SU-DHL-6 (cell line): ENCODE measurements around the gene HOXA10.

Experiments
- H2AFZ ChIP-seq: fragments of 200-600 bp; sonication (generic); 2 replicates; pipeline ENCODE4 v1.6.1; 2014; ENCODE audit warnings: low read depth, mild to moderate bottlenecking, moderate library complexity, mixed read lengths, antibody characterized with exemption, low read length; ENCODE audit not compliant: severe bottlenecking
- H3F3A ChIP-seq: fragments of 200-600 bp; shearing (Covaris generic); 2 replicates; pipeline ENCODE4 v1.6.0; 2016; ENCODE audit warnings: antibody characterized with exemption, mild to moderate bottlenecking; ENCODE audit not compliant: insufficient read depth
- H3K27ac ChIP-seq: fragments of 200-600 bp; sonication (generic); 2 replicates; pipeline ENCODE4 v1.5.1; 2016; ENCODE audit warnings: low read depth, mild to moderate bottlenecking, low read length, moderate library complexity, mixed read lengths
- H3K27me3 ChIP-seq: fragments of 200-600 bp; sonication (generic), shearing (Covaris generic); 2 replicates; pipeline ENCODE4 v1.6.0; 2014; ENCODE audit warnings: mild to moderate bottlenecking, low read length
- H3K36me3 ChIP-seq: fragments of 200-600 bp; sonication (generic); 2 replicates; pipeline ENCODE4 v1.6.1; 2014; ENCODE audit warnings: mild to moderate bottlenecking, low read length, mixed read lengths
- H3K4me2 ChIP-seq: fragments of 300-600, 200-600 bp; shearing (Covaris generic), sonication (generic); 2 replicates; pipeline ENCODE4 v1.6.0; 2014; ENCODE audit warnings: low read length, low read depth, mild to moderate bottlenecking; ENCODE audit not compliant: poor library complexity, severe bottlenecking
- H3K4me3 ChIP-seq: fragments of 200-600 bp; sonication (generic); 2 replicates; pipeline ENCODE4 v1.5.1; 2014; ENCODE audit warnings: antibody characterized with exemption, low read length, mild to moderate bottlenecking, mixed read lengths; ENCODE audit not compliant: insufficient read depth, poor library complexity, severe bottlenecking
- H3K79me2 ChIP-seq: fragments of 200-600 bp; sonication (generic); 2 replicates; pipeline ENCODE4 v1.6.1; 2014; ENCODE audit warnings: mild to moderate bottlenecking, low read length, moderate library complexity; ENCODE audit not compliant: insufficient read depth
- H3K9ac ChIP-seq: fragments of 200-600 bp; sonication (generic); 2 replicates; pipeline ENCODE4 v1.7.0; 2014; ENCODE audit warnings: mild to moderate bottlenecking, low read length
- H3K9me2 ChIP-seq: fragments of 200-600 bp; sonication (generic); replicated peaks from 2 replicates; pipeline ENCODE4 v1.6.1; 2014; ENCODE audit warnings: low read length; ENCODE audit not compliant: insufficient read depth
- H3K9me3 ChIP-seq: fragments of 200-600 bp; sonication (generic); 2 replicates; pipeline ENCODE4 v1.6.1; 2014; ENCODE audit warnings: low read length, mixed read lengths; ENCODE audit not compliant: insufficient read depth
- H4K20me1 ChIP-seq: fragments of 200-600 bp; sonication (generic); 2 replicates; pipeline ENCODE4 v1.6.1; 2014; ENCODE audit warnings: low read depth, mild to moderate bottlenecking, antibody characterized with exemption, low read length, moderate library complexity, mixed read lengths
- EZH2phosphoT487 ChIP-seq: fragments of 200-600 bp; sonication (generic), shearing (Covaris generic); conservative IDR thresholded peaks from 2 replicates; pipeline ENCODE4 v1.6.1; 2018; ENCODE audit warnings: mild to moderate bottlenecking, antibody characterized with exemption, low read length, moderate library complexity, mixed read lengths
- TF ChIP-seq, protein P1 (sequence below): fragments of 200-600 bp; sonication (generic); IDR thresholded peaks from one replicate; pipeline ENCODE4 v1.5.1; 2017; ENCODE audit warnings: antibody characterized with exemption, mild to moderate bottlenecking, low read length, moderate library complexity; ENCODE audit not compliant: insufficient read depth, poor library complexity, severe bottlenecking

Gene HOXA10

DNA sequence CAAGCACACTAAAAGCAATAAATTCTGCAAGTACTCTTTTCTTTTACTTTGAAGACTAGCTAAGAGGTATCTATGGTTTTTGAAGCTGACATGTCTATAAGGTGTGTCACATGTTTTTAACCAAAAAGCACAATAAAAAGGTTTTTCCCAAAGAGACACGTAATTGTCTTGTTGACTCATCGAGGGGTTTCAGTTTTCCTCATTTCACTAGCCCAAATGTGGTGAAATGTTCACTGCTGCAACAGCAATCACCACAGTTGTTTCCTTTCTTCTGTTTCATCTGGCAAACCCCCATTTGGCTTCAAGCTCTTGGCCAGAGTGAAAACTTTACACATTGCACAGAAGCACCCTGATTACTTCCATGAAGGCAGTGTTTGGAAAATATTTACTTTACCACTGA is 39.7 kb downstream of the HOXA10 start:
- Histone ChIP-seq H3K9ac (no peak overlapping the region), H3K27me3 (no peaks in the 10 kb centered on the region), H3K79me2 (no peaks in the 10 kb centered on the region), H3K36me3 (no peaks in the 10 kb centered on the region), H3F3A (peaks cover 7% of the 10 kb centered on the region; the same call in 1 of the 2 replicates), H3K9me2 (no peaks in the 10 kb centered on the region), H4K20me1 (no peaks in the 10 kb centered on the region), H3K9me3 (no peaks in the 10 kb centered on the region), H3K4me3 (no peak overlapping the region), H3K4me2 (no peak overlapping the region), H2AFZ (no peak overlapping the region), H3K27ac (no peak overlapping the region)
- no peak for TF ChIP-seq EZH2phosphoT487
- TF ChIP-seq, protein P1, sequence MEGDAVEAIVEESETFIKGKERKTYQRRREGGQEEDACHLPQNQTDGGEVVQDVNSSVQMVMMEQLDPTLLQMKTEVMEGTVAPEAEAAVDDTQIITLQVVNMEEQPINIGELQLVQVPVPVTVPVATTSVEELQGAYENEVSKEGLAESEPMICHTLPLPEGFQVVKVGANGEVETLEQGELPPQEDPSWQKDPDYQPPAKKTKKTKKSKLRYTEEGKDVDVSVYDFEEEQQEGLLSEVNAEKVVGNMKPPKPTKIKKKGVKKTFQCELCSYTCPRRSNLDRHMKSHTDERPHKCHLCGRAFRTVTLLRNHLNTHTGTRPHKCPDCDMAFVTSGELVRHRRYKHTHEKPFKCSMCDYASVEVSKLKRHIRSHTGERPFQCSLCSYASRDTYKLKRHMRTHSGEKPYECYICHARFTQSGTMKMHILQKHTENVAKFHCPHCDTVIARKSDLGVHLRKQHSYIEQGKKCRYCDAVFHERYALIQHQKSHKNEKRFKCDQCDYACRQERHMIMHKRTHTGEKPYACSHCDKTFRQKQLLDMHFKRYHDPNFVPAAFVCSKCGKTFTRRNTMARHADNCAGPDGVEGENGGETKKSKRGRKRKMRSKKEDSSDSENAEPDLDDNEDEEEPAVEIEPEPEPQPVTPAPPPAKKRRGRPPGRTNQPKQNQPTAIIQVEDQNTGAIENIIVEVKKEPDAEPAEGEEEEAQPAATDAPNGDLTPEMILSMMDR = no peak

GRCh38 chr7:27133409-27134231 is 40.5 kb downstream of the HOXA10 start:
- Histone ChIP-seq H4K20me1 (no peaks in the 10 kb centered on the region), H3K4me3 (no peak overlapping the region), H3K4me2 (no peak overlapping the region), H3F3A (peaks cover 7% of the 10 kb centered on the region; the same call in 1 of the 2 replicates), H3K27me3 (no peaks in the 10 kb centered on the region), H3K79me2 (no peaks in the 10 kb centered on the region), H2AFZ (no peak overlapping the region), H3K27ac (no peak overlapping the region), H3K9me2 (no peaks in the 10 kb centered on the region), H3K36me3 (no peaks in the 10 kb centered on the region), H3K9me3 (no peaks in the 10 kb centered on the region), H3K9ac (no peak overlapping the region)
- TF ChIP-seq, protein P1 = no peak
- no peak for TF ChIP-seq EZH2phosphoT487

DNA sequence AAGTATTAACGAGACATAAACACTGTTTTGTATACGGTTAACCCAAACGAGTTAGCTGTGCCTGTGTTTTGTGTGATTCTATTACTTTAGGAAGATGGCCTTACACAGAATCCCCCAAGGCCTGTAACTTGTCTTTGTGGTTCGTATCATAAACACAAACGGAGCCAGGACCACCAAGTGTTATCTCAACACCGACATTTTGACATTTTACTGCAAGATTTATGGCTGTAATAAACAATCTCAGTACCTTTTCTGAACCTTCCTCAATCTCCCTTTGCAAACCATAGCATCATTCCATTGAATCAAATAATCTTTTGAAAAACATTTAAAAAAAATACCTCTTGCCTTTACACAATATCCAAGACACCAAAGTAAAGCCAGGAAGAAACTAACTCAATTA is 41.1 kb downstream of the HOXA10 start:
- H3K27me3 ChIP-seq = no peaks in the 10 kb centered on the region
- H3K9ac ChIP-seq = no peak overlapping the region
- no peak overlapping the region for H3K4me2 ChIP-seq
- peaks cover 7% of the 10 kb centered on the region; the same call in 1 of the 2 replicates for H3F3A ChIP-seq
- H2AFZ ChIP-seq = no peak overlapping the region
- H3K9me2 ChIP-seq = no peaks in the 10 kb centered on the region
- no peak for TF ChIP-seq EZH2phosphoT487
- TF ChIP-seq, protein P1 = no peak
- H4K20me1 ChIP-seq = no peaks in the 10 kb centered on the region
- H3K36me3 ChIP-seq = no peaks in the 10 kb centered on the region
- no peaks in the 10 kb centered on the region for H3K79me2 ChIP-seq
- H3K4me3 ChIP-seq = no peak overlapping the region
- no peaks in the 10 kb centered on the region for H3K9me3 ChIP-seq
- H3K27ac ChIP-seq = no peak overlapping the region
